CD14-positive monocyte (primary cell): ENCODE data around the gene TMEM150C. TPM values are rescaled to one million over a fixed set of nuclear protein-coding genes. Genes with fewer than 3 reads are reported as not detected.

Experiments
- DNase-seq, 3 donors: peaks; one replicate each; pipeline ENCODE4 v3.0.0-alpha.2; 2011 to 2022
- H2AFZ ChIP-seq: 2 replicates; pipeline ENCODE4 v1.6.0; 2012; ENCODE audit warnings: mild to moderate bottlenecking, low read depth, low read length, inconsistent platforms; ENCODE audit not compliant: insufficient read depth, poor library complexity, severe bottlenecking
- H3K27ac ChIP-seq, 2 donors: 1 replicate in 1 of 2; 2 replicates in 1 of 2; pipeline ENCODE4 v1.5.1; 2012 to 2013; ENCODE audit warnings: low read length in 2 of 2, control low read depth in 1 of 2, inconsistent platforms in 1 of 2, low read depth in 1 of 2, mild to moderate bottlenecking in 1 of 2
- H3K27me3 ChIP-seq, 2 donors: one replicate each; pipeline versions ENCODE4 v1.6.0 to v1.6.1; 2011 to 2013; ENCODE audit warnings: low read length in 2 of 2; ENCODE audit not compliant: control insufficient read depth in 2 of 2, insufficient read depth in 2 of 2
- H3K36me3 ChIP-seq, 2 donors: replicated peaks in 1 of 2; 1 replicate in 1 of 2; 2 replicates in 1 of 2; pipeline versions ENCODE4 v1.5.1 to v1.6.1; 2012 to 2013; ENCODE audit warnings: low read length in 2 of 2, control low read depth in 1 of 2, inconsistent platforms in 1 of 2, mild to moderate bottlenecking in 1 of 2; ENCODE audit not compliant: insufficient read depth in 2 of 2, control insufficient read depth in 1 of 2
- H3K4me1 ChIP-seq, 2 donors: 1 replicate in 1 of 2; 2 replicates in 1 of 2; pipeline versions ENCODE4 v1.5.1 to v1.6.1; 2012 to 2013; ENCODE audit warnings: low read length in 2 of 2, control low read depth in 1 of 2, inconsistent platforms in 1 of 2, mild to moderate bottlenecking in 1 of 2, moderate library complexity in 1 of 2; ENCODE audit not compliant: insufficient read depth in 2 of 2, control insufficient read depth in 1 of 2
- H3K4me2 ChIP-seq: replicated peaks from 2 replicates; pipeline ENCODE3; 2012; ENCODE audit warnings: low read length, moderate library complexity, mild to moderate bottlenecking; ENCODE audit not compliant: poor library complexity, severe bottlenecking; ENCODE audit errors: extremely low read depth
- H3K4me3 ChIP-seq, 3 experiments: fragments of 200-600 bp in 1 of 3; sonication (generic) in 1 of 3; replicated peaks in 1 of 3; 1 replicate in 2 of 3; 2 replicates in 1 of 3; pipeline ENCODE4 v1.5.1; 2011 to 2013; ENCODE audit warnings: low read length in 3 of 3, mild to moderate bottlenecking in 3 of 3, control low read depth in 2 of 3, low read depth in 2 of 3, inconsistent platforms in 1 of 3, moderate library complexity in 1 of 3
- H3K79me2 ChIP-seq: 2 replicates; pipeline ENCODE4 v1.6.0; 2012; ENCODE audit warnings: mild to moderate bottlenecking, control low read depth, inconsistent platforms, low read length, moderate library complexity; ENCODE audit not compliant: insufficient read depth
- H3K9ac ChIP-seq: 2 replicates; pipeline ENCODE4 v1.6.0; 2017; ENCODE audit warnings: low read length, mild to moderate bottlenecking; ENCODE audit not compliant: insufficient read depth, poor library complexity, severe bottlenecking
- H3K9me3 ChIP-seq, 2 donors: replicated peaks in 1 of 2; 1 replicate in 1 of 2; 2 replicates in 1 of 2; pipeline versions ENCODE4 v1.5.1 to v1.6.1; 2012 to 2013; ENCODE audit warnings: low read length in 2 of 2, control low read depth in 1 of 2; ENCODE audit not compliant: control insufficient read depth in 1 of 2, insufficient read depth in 1 of 2
- H4K20me1 ChIP-seq: 2 replicates; pipeline ENCODE4 v1.6.0; 2012; ENCODE audit warnings: mild to moderate bottlenecking, low read length, control low read depth, moderate library complexity; ENCODE audit not compliant: insufficient read depth
- H3K27ac Mint-ChIP-seq, 7 donors: one replicate each; pipeline ENCODE4 v1.8.0; 2020; ENCODE audit warnings: mild to moderate bottlenecking in 7 of 7, mixed read lengths in 7 of 7, moderate library complexity in 6 of 7, inconsistent platforms in 2 of 7
- H3K27me3 Mint-ChIP-seq, 3 donors: one replicate each; pipeline ENCODE4 v1.8.0; 2021 to 2022; ENCODE audit warnings: low read depth in 3 of 3, mild to moderate bottlenecking in 3 of 3, mixed read lengths in 3 of 3, moderate library complexity in 3 of 3, inconsistent platforms in 1 of 3
- H3K36me3 Mint-ChIP-seq, 2 donors: one replicate each; pipeline ENCODE4 v1.8.0; 2020; ENCODE audit warnings: mixed read lengths in 2 of 2, inconsistent platforms in 1 of 2, mild to moderate bottlenecking in 1 of 2
- H3K4me1 Mint-ChIP-seq: one replicate; pipeline ENCODE4 v1.8.0; 2020; ENCODE audit warnings: mild to moderate bottlenecking, mixed read lengths
- H3K4me3 Mint-ChIP-seq, 2 donors: one replicate each; pipeline ENCODE4 v1.8.0; 2020; ENCODE audit warnings: mild to moderate bottlenecking in 2 of 2, mixed read lengths in 2 of 2, moderate library complexity in 1 of 2
- H3K9me3 Mint-ChIP-seq, 7 donors: one replicate each; pipeline ENCODE4 v1.8.0; 2020 to 2022; ENCODE audit warnings: mixed read lengths in 7 of 7, mild to moderate bottlenecking in 6 of 7, moderate library complexity in 6 of 7, inconsistent platforms in 2 of 7
- WGBS: methylation state at CpG from one replicate; pipeline ENCODE4 v1.1.5; 2013; ENCODE audit warnings: missing lambda C conversion rate; ENCODE audit not compliant: insufficient coverage; 5-methylcytosine and 5-hydroxymethylcytosine counted together
- intact Hi-C, 2 donors: fragments of 100-400 bp; cut with micrococcal nuclease; formaldehyde crosslinking; loops; one replicate each; pipeline versions ENCODE4 v1.15.0 to v1.15.1; 2023
- polyA plus RNA-seq, 3 donors: library from polyadenylated mRNA; depleted of rRNA in 1 of 3; unstranded in 2 of 3; stranded (reverse) in 1 of 3; fragments of 300-500 nt in 2 of 3; fragments of >200 nt in 1 of 3; fragmentation: Illumina TruSeq in 2 of 3; gene quantifications; 1 replicate in 2 of 3; 2 replicates in 1 of 3; pipeline ENCODE4 v1.2.3, GENCODE V29; 2012 to 2021
- TF ChIP-seq, protein P1 (sequence below): fragments of 200-600 bp; IDR thresholded peaks from one replicate; pipeline ENCODE4 v1.8.0; 2022; ENCODE audit warnings: antibody characterized with exemption, mild to moderate bottlenecking

TMEM150C gene
- polyA plus RNA-seq, 3 donors, result not detected

DNA sequence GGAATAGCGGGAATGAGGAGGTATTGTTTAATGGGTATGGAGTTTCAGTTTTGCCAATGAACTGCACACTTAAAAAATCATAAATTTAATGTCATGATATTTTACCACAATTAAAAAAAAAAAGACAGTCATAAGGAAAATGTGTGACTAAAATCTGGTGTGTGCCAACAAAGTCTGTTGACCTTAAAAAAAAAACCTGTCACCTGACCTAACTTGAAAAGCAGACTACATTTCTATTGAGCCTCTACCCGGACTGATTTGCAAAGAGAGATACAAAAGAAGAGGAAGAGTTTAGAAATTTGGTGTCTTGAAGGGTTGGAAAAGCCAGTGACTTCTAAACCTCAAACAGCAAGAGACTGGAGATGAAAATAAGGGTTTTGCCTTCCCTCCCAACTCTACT is 48.4 kb downstream of the TMEM150C start:
- H3K27ac Mint-ChIP-seq, result peak overlapping the region in 1 of 7 donors; percentile 33
- H3K4me3 Mint-ChIP-seq, result no peak overlapping the region
- Histone ChIP-seq H4K20me1 (no peaks in the 10 kb centered on the region), H3K4me2 (no peak overlapping the region), H3K27me3 (no peaks in the 10 kb centered on the region), H2AFZ (no peak overlapping the region), H3K4me1 (no peaks in the 10 kb centered on the region), H3K36me3 (no peaks in the 10 kb centered on the region), H3K9me3 (no peaks in the 10 kb centered on the region), H3K4me3 (no peak overlapping the region), H3K79me2 (no peaks in the 10 kb centered on the region), H3K27ac (no peak overlapping the region), H3K9ac (no peak overlapping the region)
- intact Hi-C loops, result no loop called here
- TF ChIP-seq, protein P1, sequence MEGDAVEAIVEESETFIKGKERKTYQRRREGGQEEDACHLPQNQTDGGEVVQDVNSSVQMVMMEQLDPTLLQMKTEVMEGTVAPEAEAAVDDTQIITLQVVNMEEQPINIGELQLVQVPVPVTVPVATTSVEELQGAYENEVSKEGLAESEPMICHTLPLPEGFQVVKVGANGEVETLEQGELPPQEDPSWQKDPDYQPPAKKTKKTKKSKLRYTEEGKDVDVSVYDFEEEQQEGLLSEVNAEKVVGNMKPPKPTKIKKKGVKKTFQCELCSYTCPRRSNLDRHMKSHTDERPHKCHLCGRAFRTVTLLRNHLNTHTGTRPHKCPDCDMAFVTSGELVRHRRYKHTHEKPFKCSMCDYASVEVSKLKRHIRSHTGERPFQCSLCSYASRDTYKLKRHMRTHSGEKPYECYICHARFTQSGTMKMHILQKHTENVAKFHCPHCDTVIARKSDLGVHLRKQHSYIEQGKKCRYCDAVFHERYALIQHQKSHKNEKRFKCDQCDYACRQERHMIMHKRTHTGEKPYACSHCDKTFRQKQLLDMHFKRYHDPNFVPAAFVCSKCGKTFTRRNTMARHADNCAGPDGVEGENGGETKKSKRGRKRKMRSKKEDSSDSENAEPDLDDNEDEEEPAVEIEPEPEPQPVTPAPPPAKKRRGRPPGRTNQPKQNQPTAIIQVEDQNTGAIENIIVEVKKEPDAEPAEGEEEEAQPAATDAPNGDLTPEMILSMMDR, result no peak
- DNase-seq, result no peak
- no peaks in the 10 kb centered on the region for H3K36me3 Mint-ChIP-seq
- H3K9me3 Mint-ChIP-seq, result peaks cover 0 to 10% (median 0%) of the 10 kb centered on the region in 7 donors
- WGBS, result no CpG with 5 or more reads among the region's 2 CpGs
- peaks cover 2 to 6% (median 2%) of the 10 kb centered on the region in 3 donors for H3K27me3 Mint-ChIP-seq
- no peaks in the 10 kb centered on the region for H3K4me1 Mint-ChIP-seq

DNA sequence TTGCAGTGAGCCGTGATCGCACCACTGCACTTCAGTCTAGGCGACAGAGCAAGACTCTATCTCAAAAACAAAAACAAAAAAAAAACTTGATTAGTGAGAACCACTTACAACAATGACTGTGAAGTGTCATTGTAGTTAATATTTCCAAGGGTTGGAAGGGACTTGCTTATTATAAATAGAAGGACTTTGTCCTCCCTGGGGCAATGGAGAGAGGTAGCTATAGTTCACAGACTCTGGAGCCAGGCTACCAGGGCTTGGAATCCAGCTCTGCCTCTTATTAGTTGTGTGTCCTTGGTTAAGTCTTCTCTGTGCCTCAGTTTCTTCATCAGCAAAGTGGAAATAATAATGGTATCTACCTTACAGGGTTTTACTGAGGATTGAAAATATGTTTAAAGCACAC is 51.6 kb downstream of the TMEM150C start:
- H4K20me1 ChIP-seq, result no peaks in the 10 kb centered on the region
- no peak overlapping the region for H3K4me2 ChIP-seq
- H3K4me1 ChIP-seq, result no peaks in the 10 kb centered on the region
- H3K9me3 Mint-ChIP-seq, result peaks cover 0 to 10% (median 0%) of the 10 kb centered on the region in 7 donors
- peaks cover 0 to 2% (median 2%) of the 10 kb centered on the region in 3 donors for H3K27me3 Mint-ChIP-seq
- intact Hi-C loops, result no loop called here
- TF ChIP-seq, protein P1, result no peak
- H3K9me3 ChIP-seq, result no peaks in the 10 kb centered on the region
- H3K27ac Mint-ChIP-seq, result no peak overlapping the region
- no CpG with 5 or more reads among the region's 3 CpGs for WGBS
- no peak overlapping the region for H3K9ac ChIP-seq
- H3K36me3 ChIP-seq, result no peaks in the 10 kb centered on the region
- no peak overlapping the region for H3K4me3 ChIP-seq
- H3K27me3 ChIP-seq, result no peaks in the 10 kb centered on the region
- no peaks in the 10 kb centered on the region for H3K4me1 Mint-ChIP-seq
- H3K27ac ChIP-seq, result no peak overlapping the region
- H3K79me2 ChIP-seq, result no peaks in the 10 kb centered on the region
- no peaks in the 10 kb centered on the region for H3K36me3 Mint-ChIP-seq
- H3K4me3 Mint-ChIP-seq, result no peak overlapping the region
- H2AFZ ChIP-seq, result no peak overlapping the region
- DNase-seq, result no peak
